ENCODE data around the gene ABHD17B. TPM values are rescaled to one million over a fixed set of nuclear protein-coding genes. Genes with fewer than 3 reads are reported as not detected.
A peak's percentile ranks its signal among the peaks of the same experiment; 100 is the strongest.

ABHD17B gene
- total RNA-seq, 1 donor from 2014 or later: 24.7 TPM

DNA sequence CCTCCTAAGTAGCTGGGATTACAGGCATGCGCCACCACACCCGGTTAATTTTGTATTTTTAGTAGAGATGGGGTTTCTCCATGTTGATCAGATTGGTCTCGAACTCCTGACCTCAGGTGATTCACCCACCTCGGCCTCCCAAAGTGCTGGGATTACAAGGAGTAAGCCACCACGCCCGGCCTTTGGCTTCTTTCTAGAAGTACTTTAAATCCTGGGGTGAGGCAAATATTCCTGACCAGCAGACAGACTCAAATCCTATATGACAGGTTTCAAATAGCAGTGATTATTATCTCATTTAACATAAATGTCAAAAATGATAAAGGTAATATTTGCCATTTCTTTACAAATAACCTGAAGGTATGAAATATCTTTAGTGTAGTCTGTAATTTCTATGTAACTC is 35.6 kb downstream of the ABHD17B start:
- FAIRE-seq (no peak), DNase-seq (ENCODE audit: low read depth) (no peak)
- H3K36me3 ChIP-seq (ENCODE audit: control insufficient read depth, insufficient read depth, low read length): no peaks in the 10 kb centered on the region
- no peaks in the 10 kb centered on the region for H3K27me3 ChIP-seq (ENCODE audit: control insufficient read depth, insufficient read depth, low read length)
- no peak for TF ChIP-seq CTCF (IDR thresholded peaks at IDR 0.05; ENCODE audit: insufficient read depth, low read length, severe bottlenecking)
- H3K4me3 ChIP-seq (ENCODE audit: low read depth, low read length): no peak overlapping the region

DNA sequence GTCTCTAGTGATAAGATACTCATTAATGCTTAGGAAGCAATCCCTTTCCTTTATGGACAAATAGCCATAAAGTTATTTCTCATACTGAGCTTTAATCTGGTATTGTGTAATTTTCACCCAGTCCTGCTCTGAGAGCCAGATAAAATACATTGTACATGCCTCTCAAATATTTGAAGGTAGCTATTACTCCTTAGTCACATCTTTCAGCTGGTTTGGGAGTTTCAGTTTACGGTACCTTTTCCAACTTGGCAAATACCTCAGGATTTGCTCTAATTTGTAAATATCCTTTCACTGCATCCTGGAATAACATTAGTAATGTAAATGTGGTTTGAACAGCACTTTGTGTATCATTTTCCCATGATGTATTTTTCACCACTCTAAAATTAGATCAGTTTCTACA is 47.4 kb downstream of the ABHD17B start:
- no peak for DNase-seq (ENCODE audit: low read depth)
- H3K27me3 ChIP-seq (ENCODE audit: control insufficient read depth, insufficient read depth, low read length): no peaks in the 10 kb centered on the region
- TF ChIP-seq CTCF (IDR thresholded peaks at IDR 0.05; ENCODE audit: insufficient read depth, low read length, severe bottlenecking): no peak
- no peak overlapping the region for H3K4me3 ChIP-seq (ENCODE audit: low read depth, low read length)
- FAIRE-seq: no peak
- no peaks in the 10 kb centered on the region for H3K36me3 ChIP-seq (ENCODE audit: control insufficient read depth, insufficient read depth, low read length)

GRCh38 chr9:71861618-71862017 is 49.4 kb downstream of the ABHD17B start:
- H3K36me3 ChIP-seq (ENCODE audit: control insufficient read depth, insufficient read depth, low read length): no peaks in the 10 kb centered on the region
- no peak for FAIRE-seq
- DNase-seq (ENCODE audit: low read depth): no peak
- no peak overlapping the region for H3K4me3 ChIP-seq (ENCODE audit: low read depth, low read length)
- TF ChIP-seq CTCF (IDR thresholded peaks at IDR 0.05; ENCODE audit: insufficient read depth, low read length, severe bottlenecking): no peak
- H3K27me3 ChIP-seq (ENCODE audit: control insufficient read depth, insufficient read depth, low read length): no peaks in the 10 kb centered on the region

DNA sequence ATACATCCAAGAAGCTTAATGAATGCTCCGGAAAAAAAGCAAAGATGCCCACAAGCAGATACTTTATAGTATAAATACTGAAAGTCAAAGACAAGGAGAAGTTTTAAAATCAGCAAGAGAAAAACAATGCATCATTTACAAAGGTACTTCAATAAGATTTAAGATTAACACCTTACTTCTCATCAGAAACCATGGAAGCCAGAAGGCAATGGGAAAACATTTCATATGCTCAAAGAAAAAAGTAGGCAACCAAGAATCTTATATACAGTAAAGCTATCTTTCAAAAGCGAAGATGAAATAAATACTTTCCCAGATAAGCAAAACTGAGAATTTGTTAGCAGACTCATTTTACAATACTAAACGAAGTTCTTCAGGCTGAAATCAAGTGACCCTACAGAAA is 51.1 kb downstream of the ABHD17B start:
- H3K27me3 ChIP-seq (ENCODE audit: control insufficient read depth, insufficient read depth, low read length): no peaks in the 10 kb centered on the region
- FAIRE-seq: no peak
- TF ChIP-seq CTCF (IDR thresholded peaks at IDR 0.05; ENCODE audit: insufficient read depth, low read length, severe bottlenecking): no peak
- no peak for DNase-seq (ENCODE audit: low read depth)
- H3K4me3 ChIP-seq (ENCODE audit: low read depth, low read length): no peak overlapping the region
- H3K36me3 ChIP-seq (ENCODE audit: control insufficient read depth, insufficient read depth, low read length): no peaks in the 10 kb centered on the region

GRCh38 chr9:71858812-71859211 is 52.2 kb downstream of the ABHD17B start:
- Histone ChIP-seq H3K27me3 (ENCODE audit: control insufficient read depth, insufficient read depth, low read length) (no peaks in the 10 kb centered on the region), H3K4me3 (ENCODE audit: low read depth, low read length) (no peak overlapping the region), H3K36me3 (ENCODE audit: control insufficient read depth, insufficient read depth, low read length) (no peaks in the 10 kb centered on the region)
- FAIRE-seq (no peak), DNase-seq (ENCODE audit: low read depth) (peak; percentile 38)
- no peak for TF ChIP-seq CTCF (IDR thresholded peaks at IDR 0.05; ENCODE audit: insufficient read depth, low read length, severe bottlenecking)

GRCh38 chr9:71858102-71858798 is 52.7 kb downstream of the ABHD17B start:
- no peak for FAIRE-seq
- no peak for DNase-seq (ENCODE audit: low read depth)
- H3K27me3 ChIP-seq (ENCODE audit: control insufficient read depth, insufficient read depth, low read length): no peaks in the 10 kb centered on the region
- no peak overlapping the region for H3K4me3 ChIP-seq (ENCODE audit: low read depth, low read length)
- no peaks in the 10 kb centered on the region for H3K36me3 ChIP-seq (ENCODE audit: control insufficient read depth, insufficient read depth, low read length)
- TF ChIP-seq CTCF (IDR thresholded peaks at IDR 0.05; ENCODE audit: insufficient read depth, low read length, severe bottlenecking): no peak

Measured in bronchial epithelial cell (primary cell).